ENCODE data around the gene NT5DC4.

Gene NT5DC4
- long read RNA-seq, partial matches to known transcripts = 0 of 1 reads
- long read RNA-seq, other reads (novel, unspliced or antisense) = 1 of 1 reads

- H3K27me3 ChIP-seq (ENCODE audit: insufficient read depth, poor library complexity, severe bottlenecking) = no peaks in the 10 kb centered on the region
- H3K4me3 ChIP-seq (replicated peaks; ENCODE audit: insufficient read depth, low read length) = no peak within 1 kb of the TSS
- TF ChIP-seq GABPA (IDR thresholded peaks at IDR 0.05; ENCODE audit: low read depth) (no peak), REST (IDR thresholded peaks at IDR 0.05; ENCODE audit: insufficient replicate concordance, low read depth) (no peak)
- DNase-seq (ENCODE audit: low read depth in 1 of 2, low spot score in 1 of 2) = no peak
- H3K27ac ChIP-seq (replicated peaks) = no peak within 1 kb of the TSS
These were observed at the start of gene NT5DC4 for GRCh38 chr2:112720785-112721184. Gene NT5DC4, plus strand, starts transcription at chr2:112721020. Its CDS starts 60 bp downstream, at chr2:112721080.

GRCh38 chr2:112671801-112672200 is 49.0 kb upstream of the NT5DC4 start:
- DNase-seq (ENCODE audit: low read depth in 1 of 2, low spot score in 1 of 2) = no peak
- TF ChIP-seq POLR2AphosphoS5 (IDR thresholded peaks at IDR 0.05; ENCODE audit: low read depth) = no peak
- no peak for TF ChIP-seq SPI1 (IDR thresholded peaks at IDR 0.05; ENCODE audit: borderline replicate concordance, low read depth)
- TF ChIP-seq CTCF (IDR thresholded peaks at IDR 0.05; ENCODE audit: insufficient read depth, low read length) = no peak
- TF ChIP-seq REST (IDR thresholded peaks at IDR 0.05; ENCODE audit: insufficient replicate concordance, low read depth) = no peak
- no peak for TF ChIP-seq GABPA (IDR thresholded peaks at IDR 0.05; ENCODE audit: low read depth)
- Histone ChIP-seq H3K4me3 (replicated peaks; ENCODE audit: insufficient read depth, low read length) (no peak overlapping the region), H3K27me3 (ENCODE audit: insufficient read depth, poor library complexity, severe bottlenecking) (no peaks in the 10 kb centered on the region), H3K27ac (replicated peaks) (no peak overlapping the region)

GRCh38 chr2:112673008-112673407 is 47.8 kb upstream of the NT5DC4 start:
- DNase-seq (ENCODE audit: low read depth in 1 of 2, low spot score in 1 of 2) = no peak
- Histone ChIP-seq H3K27ac (replicated peaks) (no peak overlapping the region), H3K4me3 (replicated peaks; ENCODE audit: insufficient read depth, low read length) (no peak overlapping the region), H3K27me3 (ENCODE audit: insufficient read depth, poor library complexity, severe bottlenecking) (no peaks in the 10 kb centered on the region)
- no peak for TF ChIP-seq CTCF (IDR thresholded peaks at IDR 0.05; ENCODE audit: insufficient read depth, low read length)
- TF ChIP-seq POLR2AphosphoS5 (IDR thresholded peaks at IDR 0.05; ENCODE audit: low read depth) = no peak
- no peak for TF ChIP-seq SPI1 (IDR thresholded peaks at IDR 0.05; ENCODE audit: borderline replicate concordance, low read depth)
- TF ChIP-seq GABPA (IDR thresholded peaks at IDR 0.05; ENCODE audit: low read depth) = no peak
- no peak for TF ChIP-seq REST (IDR thresholded peaks at IDR 0.05; ENCODE audit: insufficient replicate concordance, low read depth)

Data from HL-60 (cell line).